GM19463 (cell line): ENCODE data around the gene QDPR.
A peak's percentile ranks its signal among the peaks of the same experiment; 100 is the strongest.
"Not testable (repeated sequence)": the region's sequence is repeated elsewhere in the genome, so short reads cannot be mapped to it uniquely, and the experiment has no call there.

ENCODE experiments used
- ATAC-seq: cut with Tn5 transposase; IDR thresholded peaks from one replicate; pipeline ENCODE4 v1.9.1; 2021; ENCODE audit warnings: mild to moderate bottlenecking, moderate library complexity; ENCODE audit not compliant: unreplicated experiment

QDPR gene

GRCh38 chr4:17492058-17492741 is 19.7 kb downstream of the QDPR start:
- ATAC-seq: no peak

DNA sequence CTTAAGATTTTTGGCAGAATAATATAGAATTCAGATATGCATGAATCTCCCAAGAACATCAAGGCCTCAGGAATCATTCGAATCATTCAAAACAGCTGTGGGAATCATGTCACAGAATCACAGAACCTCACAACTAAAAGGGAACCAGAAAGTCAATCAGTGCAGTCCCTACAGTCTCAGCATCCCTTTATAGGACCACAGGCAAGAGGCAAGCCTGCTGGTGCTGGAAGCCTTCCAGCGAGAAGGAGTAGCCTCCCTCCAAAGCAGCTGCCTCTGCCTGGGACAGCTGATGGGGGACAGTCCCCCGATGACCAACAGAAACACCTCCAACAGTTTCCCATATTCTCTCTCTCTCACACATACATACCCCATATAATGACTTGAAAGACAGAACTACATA is 20.7 kb downstream of the QDPR start:
- ATAC-seq: no peak

- no peak for ATAC-seq
Measured at GRCh38 chr4:17490575-17491059, 21.3 kb downstream of the QDPR start.

DNA sequence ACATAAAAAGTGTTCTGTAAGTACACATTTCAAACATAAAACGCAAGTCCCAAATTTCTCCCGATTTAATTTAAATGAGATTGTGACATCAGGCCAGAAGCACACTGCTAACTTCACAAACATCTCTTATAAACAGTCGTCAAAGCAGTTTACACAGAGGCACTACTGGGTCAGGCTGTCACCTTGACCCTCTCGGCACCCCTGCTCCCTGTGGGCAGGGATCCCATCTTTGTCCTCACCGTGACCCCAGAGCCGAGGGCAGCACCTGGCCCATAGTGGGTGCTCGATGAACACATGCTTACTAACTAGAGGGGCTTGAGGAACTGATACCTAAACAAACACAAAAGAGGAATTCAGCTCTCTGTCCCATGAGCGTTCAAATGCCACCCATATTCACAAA is 22.2 kb downstream of the QDPR start:
- no peak for ATAC-seq

DNA sequence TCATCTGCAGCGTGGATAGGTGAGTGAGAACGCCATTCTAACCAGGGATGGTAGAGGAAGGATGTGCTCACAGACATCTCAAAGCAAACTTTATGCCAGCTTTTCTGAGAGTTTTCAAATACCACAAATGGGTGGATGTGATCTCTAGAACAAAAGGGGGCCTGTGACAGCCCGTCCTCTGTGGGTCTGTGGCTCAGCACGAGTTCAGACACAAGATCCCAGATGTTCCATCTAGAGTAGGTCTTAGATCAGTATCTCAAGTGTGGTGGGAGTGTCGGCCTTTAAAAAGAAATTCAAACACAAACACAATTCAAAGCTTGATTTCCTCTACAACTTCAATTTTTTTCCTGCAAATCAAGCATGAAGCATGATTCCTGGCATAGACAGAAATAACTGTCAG is 22.8 kb downstream of the QDPR start:
- ATAC-seq: no peak

DNA sequence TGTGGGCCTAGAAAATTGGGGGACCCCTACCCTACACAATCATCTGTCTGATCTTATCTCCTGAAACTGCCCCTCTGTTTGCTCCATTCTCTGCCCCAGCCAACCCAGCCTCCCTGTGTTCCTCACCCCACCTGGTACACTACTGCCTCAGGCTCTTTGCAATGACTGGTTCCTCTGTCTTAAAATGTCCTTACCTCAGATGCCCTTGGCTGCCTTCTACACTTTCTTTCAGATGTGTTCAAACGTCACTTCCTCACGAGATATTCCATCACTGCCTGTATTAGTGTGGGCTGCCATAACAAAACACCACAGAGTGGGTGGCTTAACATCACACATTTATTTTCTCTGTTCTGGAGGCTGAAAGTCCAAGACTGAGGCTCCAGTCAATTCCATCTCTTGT is 29.2 kb downstream of the QDPR start:
- no peak for ATAC-seq

DNA sequence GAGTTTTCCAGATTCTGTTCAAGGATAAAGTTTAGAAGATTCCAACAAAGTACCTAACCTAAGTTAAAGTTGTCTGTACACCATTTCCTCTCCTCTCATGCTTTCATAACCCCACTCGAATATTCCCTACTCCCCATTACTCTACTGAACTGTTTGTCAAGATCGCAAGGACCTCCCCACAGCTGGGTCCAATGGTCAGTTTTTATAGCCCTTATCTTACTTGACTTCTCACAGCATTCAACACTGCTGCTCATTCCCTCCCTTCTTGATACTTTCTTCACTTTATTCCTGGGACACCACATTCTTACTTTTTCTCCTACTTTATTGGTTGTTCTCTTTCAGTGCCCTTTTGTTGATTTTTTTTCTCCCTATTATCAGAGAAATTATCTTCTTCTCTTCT is 30.9 kb downstream of the QDPR start:
- no peak for ATAC-seq

DNA sequence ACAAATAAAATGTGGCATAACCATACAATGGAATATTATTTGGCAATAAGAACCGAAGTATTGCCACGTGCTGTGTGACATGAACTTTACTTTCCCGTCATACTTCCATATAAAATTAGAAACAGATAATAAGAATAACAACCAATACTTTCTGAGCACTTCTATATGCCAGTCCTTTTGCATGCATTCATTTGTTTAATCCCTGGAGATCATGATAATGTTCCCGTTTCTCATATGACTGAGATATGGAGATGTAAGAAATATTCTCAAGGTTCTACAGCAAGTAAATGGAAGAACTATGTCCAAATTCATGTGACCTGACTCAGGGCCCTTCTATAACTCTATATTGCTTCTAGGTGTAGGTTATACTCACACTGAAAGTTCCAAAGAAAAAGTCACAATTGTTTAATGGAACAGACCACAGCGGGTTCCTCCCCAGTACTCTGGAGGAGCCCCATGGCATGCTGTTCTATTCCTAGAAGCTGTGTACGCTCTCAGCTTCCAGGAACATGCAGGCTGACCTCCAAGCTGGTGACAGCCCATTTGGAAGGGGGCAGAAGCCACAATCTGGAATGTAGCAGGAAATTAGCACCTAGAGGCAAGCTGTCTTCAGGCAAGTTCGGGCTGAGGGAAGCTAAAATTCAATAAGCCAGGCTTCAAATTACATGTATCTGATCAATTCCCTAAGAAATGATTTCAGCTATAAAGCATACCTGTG is 31.5 kb downstream of the QDPR start:
- ATAC-seq: no peak

DNA sequence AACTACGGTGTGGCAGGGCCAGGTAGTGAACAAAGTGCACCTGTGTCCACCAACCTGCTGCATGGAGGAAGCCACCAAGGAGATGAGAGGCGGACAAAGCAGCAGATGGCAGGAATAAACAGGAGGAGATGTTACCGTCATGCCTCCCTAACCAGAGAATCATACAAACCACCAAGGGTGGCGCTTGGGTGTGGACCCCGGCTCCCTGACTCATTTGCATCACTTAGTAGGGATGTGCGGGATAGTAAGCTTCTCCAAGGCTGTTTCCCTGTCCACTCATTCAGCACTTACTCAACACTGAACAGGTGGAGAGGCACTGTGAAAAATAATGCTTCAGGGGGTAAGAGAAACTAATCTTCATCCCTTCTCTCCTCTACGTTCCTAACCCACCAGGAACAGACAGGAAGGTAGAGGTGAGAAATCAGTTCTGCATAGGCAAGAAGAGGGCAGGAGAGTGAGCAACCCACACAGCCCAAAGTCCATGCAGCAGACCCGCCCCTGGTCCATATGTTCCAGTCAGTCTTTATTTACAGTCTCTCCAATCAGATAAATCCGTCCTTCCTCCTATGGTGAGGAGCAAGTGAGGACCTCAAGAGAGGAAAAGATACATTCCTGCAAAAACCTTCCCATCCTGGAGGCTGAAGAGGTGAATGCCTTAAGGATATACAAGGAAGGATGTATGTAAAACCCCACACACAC is 34.0 kb downstream of the QDPR start:
- no peak for ATAC-seq

DNA sequence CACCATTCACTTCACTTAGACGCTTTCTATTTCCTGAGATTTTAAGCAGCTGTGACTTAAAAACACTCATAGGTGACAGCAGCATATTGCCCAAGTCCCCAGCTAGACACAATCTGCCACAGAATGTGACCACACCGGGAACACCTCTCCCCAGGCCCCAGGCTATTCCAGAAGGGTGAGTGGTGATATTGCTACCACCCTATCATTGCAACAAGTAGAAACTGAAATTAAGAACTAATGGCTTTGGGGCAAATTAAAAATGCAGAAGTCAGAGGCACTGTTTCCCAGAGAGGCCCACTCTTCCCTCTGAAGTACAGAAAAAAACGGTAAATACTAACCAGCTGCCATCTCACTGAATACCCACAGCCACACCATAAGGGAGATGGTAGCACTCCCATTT is 35.0 kb downstream of the QDPR start:
- no peak for ATAC-seq

GRCh38 chr4:17475481-17475880 is 36.4 kb downstream of the QDPR start:
- no peak for ATAC-seq

DNA sequence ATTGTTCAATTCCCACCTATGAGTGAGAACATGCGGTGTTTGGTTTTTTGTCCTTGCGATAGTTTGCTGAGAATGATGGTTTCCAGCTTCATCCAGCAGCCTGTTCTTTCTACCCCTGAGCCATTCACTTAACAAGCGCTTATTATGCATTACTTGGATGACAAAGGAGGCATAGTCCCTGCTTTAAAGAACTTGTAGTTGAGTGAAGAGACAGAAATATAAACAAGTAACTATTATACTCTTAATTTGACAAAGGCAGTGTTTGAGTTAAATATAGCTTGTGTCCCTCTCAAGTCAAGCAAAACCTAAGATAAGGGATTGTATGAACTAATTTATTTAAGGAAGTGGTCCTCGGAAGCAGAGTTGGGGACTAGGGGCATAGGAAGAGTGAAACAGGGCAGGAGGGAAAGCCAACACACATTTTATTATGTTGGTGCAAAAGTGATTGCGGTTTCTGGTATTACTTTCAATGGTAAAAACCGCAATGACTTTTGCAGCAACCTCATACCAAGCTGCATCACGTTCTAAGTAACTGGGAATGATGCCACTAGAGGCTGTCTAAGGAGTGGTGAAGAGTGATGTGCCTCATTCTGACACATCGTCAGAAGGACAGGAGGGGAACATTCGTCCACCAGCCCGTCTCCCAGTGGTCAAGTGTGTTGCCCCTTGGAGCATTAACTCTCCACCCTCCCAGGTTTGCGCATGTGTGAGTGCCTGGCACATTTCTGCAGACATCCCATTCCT is 41.8 kb downstream of the QDPR start:
- no peak for ATAC-seq

DNA sequence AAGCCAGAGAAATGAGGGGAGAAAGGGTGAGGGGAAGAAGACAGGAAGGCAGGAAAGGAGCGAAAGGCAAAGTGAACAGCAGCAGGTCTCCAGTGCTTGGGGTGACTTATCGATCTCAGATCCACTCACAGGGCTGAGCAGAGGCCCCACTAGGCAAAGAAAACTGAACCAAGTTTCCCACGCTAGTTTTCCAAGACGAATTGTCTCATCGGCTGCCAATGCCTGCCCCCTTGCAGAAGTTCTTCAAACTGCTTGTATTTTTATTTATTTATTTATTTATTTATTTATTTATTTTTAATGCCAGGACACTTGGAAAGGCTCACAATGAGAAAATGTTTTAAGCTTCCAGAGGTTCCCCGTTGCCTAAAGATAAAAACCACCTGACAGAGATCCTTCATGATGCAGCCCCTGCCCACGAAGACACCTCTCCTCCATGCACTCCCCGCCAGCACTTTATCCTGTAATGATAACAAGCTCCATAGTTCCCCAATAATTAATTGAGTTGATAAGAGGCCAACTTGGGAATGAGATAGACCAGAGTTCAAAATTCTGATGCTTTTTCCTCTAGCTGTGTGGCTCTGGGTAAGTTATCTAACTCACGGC is 43.2 kb downstream of the QDPR start:
- no peak for ATAC-seq

DNA sequence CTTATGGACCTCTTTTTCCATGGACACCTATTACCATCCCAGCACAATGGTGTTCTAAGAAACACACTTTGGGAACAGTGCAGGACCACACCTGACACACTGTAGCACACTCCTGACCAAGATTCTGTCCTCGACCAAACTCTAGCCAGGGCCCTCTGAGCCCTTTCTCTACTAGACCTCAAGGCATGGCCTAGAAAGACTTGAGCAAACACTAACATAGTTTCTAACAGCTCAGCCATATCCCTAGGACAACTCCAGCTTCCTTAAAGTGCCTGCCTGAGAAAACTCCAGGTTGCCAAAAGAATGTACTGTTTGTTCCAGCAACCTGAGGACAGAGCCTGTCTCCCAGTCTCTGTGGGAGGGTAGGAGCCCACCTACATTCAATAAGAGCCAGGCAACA is 48.3 kb downstream of the QDPR start:
- ATAC-seq: no peak

- no peak for ATAC-seq
Measured at GRCh38 chr4:17450269-17450804, 61.6 kb downstream of the QDPR start.

GRCh38 chr4:17448689-17449088 is 63.2 kb downstream of the QDPR start:
- ATAC-seq: no peak

DNA sequence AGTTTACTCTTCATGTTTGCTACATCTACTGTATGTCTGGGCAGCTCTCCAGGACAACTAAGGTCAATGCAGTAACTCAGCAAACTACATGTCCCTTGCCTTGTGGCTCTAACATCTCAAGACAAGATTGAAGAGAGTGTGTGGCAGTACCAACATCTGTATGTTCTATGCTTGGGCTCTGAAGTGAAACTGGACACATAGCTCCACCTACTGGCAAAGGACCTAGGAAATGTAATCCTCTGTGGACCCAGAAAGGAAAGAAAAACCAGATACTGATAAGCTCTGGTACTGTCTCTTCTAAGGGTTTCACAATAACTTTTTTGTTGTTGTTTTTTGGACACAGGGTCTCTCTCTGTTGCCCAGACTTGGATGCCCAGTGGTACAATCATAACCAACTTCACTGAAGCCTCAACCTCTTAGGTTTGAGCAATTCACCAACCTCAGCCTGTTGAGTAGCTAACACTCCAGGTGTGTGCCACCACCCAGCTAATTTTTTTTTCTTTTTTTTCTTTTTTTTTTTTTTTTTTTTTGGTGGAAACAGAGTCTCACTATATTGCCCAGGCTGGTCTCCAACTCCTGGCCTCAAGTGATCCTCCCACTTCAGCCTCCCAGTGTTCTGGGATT is 64.1 kb downstream of the QDPR start:
- ATAC-seq: peak; percentile 88

DNA sequence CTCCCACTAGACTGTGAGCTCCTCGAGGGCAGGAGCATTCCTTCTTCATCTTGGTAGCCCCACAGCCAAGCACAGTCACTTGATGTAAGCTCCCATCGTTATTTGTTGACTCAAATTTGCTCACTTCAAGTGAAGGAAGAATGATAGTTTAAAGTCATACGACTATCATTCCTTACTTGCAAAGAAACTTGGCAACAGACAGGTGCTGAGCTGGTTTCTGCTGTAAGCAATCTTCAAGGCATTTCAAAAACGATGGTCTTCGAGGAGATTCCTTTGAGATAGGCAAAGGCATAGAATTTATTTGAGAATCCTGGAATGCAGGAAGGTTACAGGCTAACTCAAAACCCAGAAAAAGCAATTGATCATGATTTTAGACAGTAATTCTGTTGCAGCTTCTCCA is 64.8 kb downstream of the QDPR start:
- no peak for ATAC-seq

GRCh38 chr4:17442477-17442876 is 69.4 kb downstream of the QDPR start:
- not testable (repeated sequence) for ATAC-seq

GRCh38 chr4:17437396-17437795 is 74.5 kb downstream of the QDPR start:
- ATAC-seq: no peak
